Hematopoietic multipotent progenitor cell (in vitro differentiated cells): ENCODE measurements around the gene P4HA3. TPM values are rescaled to one million over a fixed set of nuclear protein-coding genes. Genes with fewer than 3 reads are reported as not detected.
A peak's percentile ranks its signal among the peaks of the same experiment; 100 is the strongest.

ENCODE experiments used
- DNase-seq, 3 donors: peaks; one replicate each; pipeline ENCODE4 v3.0.0-alpha.2; 2011 to 2015; ENCODE audit warnings: low read depth in 2 of 3, low spot score in 2 of 3
- total RNA-seq: library from RNA; depleted of rRNA; stranded (reverse); fragments of >200 nt; gene quantifications from one replicate; pipeline ENCODE4 v1.2.3, GENCODE V29; 2012

The P4HA3 gene
- total RNA-seq, 1 donor, result 0.27 TPM

DNA sequence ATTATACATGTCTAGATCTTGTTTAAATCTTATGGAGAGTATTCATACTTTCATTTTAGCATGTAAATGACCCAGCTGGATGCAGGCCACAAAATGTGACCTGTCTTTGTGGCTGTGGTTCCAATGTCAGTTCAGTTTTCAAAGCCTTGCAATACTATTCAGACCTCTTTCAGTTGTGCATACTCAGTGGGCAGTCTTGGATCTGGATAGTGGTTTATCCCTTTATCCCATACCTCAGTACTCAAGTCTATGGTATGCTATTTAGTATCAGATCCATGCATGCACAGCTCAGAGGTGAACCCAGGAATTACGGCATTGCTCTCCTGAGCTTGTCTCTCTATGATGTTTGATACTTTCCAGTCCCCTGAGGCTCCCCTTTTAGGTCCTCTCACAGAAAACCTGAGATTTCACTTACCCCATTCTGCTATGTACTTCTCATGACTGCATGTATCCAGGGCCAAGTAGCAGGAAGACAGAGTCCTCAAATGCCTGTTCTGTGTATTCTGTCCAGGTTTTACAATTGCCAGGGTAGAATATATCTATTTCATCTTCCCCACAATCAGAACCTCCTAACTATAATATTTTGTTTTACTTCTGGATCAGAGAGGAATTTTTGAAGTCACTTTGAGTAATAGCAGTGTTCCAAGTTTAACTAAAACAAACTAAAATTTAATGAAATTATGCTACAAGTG, 6.9 kb upstream of the P4HA3 start:
- DNase-seq, result no peak

DNA sequence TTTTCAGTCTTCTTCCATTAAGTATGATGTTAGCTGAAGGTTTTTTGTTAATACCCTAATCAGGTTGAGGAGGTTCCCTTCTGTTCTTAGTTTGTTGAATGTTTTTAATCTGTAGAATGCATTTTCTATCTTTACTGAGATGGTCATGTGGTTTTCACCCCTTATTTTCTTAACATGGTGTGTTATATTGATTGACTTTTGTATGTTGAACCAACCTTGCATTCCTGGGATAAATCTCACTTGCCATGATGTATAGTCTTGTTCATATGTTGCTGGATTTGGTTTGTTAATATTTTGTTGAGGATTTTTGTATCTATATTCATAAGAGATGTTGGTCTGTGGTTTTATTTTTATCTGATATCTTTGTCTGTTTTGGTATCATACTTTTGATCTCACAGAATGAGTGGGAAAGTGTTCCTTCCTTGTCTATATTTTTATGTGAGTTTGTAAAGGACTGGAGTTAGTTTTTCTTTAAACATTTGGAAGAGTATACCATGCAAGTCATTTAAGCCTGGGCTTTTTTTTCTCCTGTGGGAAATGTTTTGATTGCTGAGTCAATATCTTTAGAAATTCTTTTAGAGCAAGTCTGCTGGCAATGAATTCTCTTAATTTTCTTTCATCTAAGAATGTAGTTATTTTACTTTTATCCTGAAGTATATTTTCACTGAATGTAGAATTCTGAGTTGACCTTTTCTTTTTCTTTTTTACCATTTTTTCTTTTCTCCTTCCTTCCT, 5.5 kb upstream of the P4HA3 start:
- DNase-seq, result peak in 1 of 3 donors; percentile 23

DNA sequence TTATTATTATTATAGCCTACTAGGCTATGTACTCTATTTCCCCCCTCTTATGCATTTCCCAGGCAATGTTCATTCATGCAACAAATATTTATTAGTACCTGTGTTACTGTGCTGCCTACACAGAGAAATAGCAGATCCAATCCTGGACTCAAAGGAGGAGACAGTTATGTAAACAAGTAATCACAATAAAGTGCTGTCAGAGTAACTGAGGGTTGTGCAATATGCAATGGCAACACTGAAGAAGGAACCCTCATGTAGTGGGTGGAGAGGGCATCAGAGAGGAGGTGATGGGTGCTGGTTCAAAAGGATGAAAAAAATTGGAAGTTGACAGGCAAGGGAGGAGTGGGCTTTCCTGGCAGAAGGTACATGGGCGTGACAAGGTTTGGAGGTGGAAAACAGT, 886 bp upstream of the P4HA3 start:
- no peak for DNase-seq

DNA sequence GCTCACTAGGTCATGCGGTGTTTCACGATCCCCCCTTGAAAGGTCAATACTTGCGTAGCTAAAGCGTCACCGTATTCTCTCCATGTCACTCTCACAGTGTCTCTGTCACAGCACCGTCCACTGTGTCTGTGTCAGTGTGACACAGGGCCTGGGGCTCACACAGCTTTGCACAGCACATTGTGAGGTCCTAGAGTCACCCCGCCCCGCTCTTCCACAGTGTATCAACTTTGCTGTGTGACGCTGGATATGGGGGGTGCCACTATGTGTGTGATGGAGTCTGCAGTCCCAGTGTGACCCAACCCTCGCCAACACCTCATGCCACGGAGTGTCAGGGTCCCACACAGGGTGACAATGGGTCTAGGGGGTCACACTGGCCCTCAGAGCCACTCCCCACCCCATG, 583 bp downstream of the P4HA3 start:
- DNase-seq, result no peak

DNA sequence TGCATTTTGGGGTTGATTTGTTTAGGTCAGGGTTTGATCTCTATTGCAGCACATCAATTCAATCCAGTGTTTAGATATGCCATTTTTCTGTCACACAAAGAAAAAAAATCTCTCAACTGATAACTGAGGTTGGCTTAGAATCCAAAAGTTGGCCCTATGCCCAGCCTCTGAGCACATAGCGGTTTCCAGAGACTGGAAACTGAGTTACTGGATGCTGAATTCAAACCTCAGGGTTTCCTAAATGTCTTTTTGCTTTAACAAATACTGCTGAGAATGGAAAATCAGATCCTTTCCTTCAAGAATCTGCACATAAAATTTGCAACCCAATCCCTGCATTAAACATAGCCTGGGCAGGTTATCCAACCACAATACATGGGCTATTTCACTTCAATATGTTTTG, 4.0 kb downstream of the P4HA3 start:
- DNase-seq, result no peak

DNA sequence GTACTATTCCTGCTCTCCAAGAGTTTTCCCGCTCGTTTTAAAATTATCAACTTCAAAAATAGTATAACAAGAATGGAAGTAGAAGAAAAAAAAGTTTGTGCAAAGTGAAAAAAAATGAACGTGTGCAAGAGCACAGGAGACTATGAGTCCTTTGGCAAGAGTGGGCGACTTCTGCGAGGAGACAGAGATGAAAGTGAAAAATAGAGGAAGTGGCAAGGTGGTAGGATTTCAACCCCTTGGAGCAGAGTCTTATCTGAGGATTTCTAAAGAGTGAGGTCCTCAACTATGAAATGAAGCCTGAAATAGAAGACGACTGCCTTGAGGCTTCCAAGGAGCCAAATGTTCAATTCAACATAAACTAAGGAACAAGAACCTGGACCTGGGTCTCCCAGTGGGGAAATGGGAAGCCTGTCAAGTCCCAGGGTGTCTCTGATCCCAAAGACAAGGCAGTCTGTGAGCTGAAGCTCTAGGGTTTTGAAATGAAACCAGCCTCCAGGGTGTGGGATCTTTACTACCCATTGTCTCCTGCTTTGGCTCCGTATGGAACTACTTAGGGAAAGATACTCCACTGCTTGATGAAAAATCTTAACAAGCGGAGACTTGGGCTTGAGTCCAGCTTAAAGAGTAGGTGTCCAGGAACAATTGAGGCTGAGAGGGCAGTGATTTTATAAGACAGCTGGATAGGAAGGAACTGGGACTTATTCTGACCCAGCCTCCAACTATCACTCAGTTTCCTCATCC, 4.8 kb downstream of the P4HA3 start:
- DNase-seq, result peak in 1 of 3 donors; percentile 39

DNA sequence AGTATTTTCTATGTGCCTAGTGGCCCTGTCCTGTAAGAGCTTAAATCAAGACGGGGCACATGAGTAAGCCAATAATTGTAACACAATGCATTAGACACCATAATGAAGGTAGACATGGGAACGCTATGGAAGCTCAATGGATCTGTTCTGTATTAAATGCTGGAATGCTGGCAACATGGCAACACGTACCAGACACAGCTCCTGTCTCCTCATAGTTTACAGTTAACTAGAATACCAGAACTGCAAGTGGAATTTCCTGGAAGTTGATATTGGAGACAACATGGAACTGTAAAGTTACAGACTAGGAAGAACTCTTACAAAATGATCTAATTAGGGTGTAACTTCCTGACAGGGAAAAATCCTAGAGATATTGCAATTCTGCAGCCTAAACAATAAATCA, 12.4 kb downstream of the P4HA3 start:
- DNase-seq, result no peak

DNA sequence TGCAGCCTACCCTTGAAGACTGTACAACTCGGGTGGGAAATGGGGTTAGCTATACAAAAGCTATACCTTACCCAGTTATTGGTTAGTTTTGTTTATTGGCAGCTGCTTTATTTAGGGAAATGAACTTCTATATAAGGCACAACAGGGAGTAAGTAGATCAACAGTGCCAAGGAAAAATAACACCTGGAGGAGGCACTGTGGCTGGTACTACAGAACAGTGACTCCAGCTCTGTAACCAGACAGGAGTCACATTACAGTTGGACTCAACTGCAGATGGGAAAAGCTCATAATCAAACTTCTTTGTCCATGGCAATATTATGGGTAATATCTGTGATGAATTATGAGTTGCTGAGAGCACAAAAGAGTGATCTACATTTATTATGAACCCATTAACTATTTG, 14.0 kb downstream of the P4HA3 start:
- no peak for DNase-seq

DNA sequence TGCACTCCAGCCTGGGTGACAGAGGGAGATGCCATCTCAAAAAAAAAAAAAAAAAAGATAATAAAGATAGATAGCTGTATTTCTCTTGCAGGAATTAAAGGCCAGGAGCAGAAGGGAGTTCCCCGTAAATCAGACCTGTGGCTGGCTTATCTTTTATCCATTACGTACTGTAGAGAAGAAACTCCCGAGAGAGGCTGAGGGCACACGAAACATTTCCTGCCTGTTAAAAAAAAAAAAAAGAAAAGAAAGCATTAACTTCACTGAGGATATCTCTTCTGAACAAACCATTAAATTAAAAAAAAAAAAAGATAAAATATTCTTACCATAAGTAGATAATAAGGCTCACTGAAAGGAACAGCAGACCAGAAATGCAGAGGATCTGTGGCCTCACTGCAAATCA, 22.5 kb downstream of the P4HA3 start:
- DNase-seq, result no peak

DNA sequence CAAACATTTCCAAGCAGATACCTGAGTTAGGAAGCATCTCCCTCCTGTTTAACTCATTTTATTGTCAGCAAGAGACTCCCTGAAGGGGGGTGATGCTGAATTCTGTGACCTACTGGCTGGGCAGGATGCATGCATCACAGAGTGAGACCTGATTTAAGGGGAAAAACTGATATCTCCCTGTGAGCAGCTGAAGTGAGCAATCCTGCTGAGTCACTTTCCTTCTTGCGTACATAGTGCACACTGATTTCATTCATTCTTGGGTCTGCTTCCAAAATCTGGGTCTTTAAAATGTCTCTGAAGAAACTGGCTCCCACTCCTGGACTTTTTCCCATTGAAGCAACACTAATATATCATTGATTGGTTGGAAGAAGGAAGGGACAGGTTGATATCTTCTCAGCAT, 23.3 kb downstream of the P4HA3 start:
- peak in 2 of 3 donors; percentile 26 to 48 for DNase-seq

DNA sequence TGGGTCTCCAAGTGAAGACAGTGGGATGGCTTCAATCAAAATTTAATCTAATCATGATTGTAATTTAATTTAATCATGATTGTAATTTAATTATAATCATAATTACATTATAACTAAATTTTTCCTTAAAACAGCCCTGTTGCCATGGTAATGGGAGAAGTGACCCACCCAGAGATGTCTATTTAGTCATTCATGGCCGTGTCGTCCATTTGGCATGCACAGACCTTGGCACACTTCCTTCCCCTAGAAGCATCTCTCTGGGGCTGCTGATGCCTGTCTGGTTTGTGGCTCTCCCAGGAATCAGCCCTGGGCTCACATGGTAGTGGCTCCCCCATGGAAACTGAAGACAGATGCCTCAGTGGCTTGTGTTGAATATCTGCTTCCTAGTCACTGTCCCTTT, 27.0 kb downstream of the P4HA3 start:
- no peak for DNase-seq

DNA sequence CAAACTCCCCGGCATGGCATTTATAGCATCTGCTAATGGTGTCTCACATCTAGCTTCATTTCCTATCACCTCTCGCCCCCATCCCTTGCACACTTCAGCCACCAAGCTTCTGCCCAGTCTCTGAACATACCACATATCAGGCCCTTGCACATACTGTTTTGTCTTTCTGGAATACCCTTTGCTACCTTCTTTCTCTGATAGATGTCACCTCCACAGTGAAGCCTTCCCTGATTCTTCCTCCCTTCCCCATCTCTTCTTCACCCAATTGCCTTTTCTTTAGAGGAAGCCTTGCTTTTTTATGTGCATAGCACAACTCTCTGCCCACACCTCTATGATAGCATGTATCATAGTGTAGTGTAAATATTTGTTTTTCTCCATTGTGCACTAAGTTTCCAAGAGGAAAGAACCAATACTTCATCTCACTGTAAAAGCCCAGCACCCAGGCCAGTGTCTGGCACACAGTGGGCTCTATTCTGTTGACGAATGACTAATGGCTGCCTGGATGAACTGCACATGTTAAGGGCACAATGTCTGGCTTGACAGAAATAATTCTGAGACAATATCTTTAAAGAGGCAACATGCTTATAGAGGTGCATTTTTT, 27.8 kb downstream of the P4HA3 start:
- no peak for DNase-seq

DNA sequence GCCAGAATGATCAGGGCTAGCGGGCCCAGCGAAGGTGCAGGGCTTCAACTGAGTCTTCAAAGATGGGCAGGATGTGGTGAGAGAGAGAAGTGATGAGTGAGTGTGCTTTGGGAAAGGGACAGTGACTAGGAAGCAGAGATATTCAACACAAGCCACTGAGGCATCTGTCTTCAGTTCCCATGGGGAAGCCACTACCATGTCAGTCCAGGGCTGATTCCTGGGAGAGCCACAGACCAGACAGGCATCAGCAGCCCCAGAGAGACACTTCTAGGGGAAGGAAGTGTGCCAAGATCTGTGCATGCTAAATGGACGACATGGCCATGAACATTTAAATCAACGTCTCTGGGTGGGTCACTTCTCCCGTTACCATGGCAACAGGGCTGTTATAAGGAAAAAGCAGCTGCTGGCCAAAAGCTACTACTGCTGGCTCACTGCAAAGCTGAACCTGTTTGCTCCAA, 28.5 kb downstream of the P4HA3 start:
- no peak for DNase-seq

DNA sequence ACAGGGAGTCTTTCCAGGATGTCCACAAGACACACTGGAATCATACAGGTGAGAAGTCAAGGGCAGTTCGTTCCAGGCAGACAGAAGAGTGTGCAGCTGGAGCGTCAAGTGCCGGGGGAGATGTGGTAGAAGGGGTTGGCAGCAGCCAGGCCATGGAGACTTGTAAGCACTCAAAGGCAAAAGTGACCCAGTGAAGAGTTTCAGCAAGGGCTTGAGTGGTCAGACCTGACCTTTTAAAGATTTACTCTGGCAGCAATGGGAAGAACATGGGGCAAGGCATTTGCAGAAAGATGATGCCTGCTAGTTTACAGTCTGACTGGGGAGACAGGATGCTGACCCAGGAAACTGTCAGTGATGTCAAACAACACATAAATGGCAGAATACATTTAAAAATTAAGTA, 29.0 kb downstream of the P4HA3 start:
- DNase-seq, result no peak

DNA sequence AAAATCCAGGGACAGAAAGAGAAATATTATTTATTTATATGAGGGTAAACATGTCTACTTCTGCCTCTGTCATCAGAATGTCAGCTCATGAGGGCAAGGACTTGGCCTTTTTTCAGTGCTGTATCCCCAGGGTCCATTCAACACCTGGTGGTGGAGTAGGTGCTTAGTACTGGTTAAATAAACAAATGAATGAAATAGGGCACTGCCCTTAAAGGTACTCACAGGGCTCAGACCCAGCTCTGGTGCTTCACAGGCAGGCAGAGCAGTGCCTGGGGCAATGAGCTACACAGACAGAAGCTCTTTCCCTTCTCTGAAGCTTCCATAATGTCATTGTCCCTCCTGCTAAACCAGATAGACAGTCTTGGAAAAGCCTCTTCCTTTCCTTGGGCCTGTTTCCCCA, 30.9 kb downstream of the P4HA3 start:
- DNase-seq, result no peak

DNA sequence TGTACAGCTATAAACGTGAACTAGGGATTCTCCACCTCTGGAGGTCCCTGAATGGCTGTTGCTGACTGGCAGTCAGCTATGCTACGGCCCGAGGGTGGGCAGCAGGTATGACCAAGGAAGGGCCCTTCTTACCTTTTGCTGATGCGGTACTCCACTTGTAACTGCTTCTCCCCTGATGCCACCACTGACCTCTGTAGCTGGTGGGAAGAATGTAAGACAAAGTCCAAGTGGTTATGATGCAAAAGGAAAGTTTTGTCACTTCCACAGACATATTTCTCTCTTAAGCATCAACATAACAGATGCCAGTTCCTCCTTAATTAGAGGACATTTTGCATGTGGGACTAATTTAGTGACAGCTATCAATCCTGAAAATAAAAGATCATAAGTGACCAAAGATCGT, 32.2 kb downstream of the P4HA3 start:
- no peak for DNase-seq

DNA sequence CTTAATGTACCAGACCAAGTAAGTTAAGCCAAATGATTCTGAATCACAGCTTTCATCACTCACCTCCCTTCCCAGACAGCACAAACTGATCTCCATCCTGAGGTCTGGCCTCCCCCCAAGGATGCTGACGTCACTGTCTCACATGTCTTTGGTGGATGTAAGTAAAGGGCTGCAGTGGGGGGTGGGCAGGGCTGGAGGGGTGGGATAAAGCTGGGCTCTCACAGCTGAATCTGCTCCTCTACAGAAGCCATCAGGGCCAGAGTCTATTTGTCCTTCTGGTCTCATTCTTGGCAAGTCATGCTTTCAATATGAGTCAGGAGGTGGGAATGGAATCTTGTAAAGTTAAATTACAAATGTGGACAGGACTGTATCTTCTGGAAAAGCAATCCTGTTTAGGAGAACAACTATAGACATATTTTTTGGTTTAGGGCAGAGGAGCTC, 32.7 kb downstream of the P4HA3 start:
- no peak for DNase-seq

DNA sequence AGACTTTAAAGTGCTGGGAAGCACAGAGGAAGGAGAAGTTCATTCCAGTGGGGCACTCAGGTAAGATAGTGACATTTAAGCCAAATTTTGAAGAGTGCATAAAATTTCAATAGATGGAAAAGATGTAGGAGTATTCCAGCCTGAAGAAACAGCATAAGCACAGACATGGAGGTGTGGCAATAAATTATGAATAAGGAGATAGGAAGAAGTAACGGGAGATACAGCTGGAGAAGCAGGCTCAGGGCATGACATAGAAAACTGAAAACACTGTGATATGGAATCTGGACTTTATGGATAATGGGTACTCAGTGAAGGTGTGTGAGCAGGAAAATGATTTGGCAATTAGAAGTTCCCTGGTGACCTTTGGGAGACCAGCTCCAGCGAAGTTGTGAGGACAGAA, 33.3 kb downstream of the P4HA3 start:
- DNase-seq, result no peak

DNA sequence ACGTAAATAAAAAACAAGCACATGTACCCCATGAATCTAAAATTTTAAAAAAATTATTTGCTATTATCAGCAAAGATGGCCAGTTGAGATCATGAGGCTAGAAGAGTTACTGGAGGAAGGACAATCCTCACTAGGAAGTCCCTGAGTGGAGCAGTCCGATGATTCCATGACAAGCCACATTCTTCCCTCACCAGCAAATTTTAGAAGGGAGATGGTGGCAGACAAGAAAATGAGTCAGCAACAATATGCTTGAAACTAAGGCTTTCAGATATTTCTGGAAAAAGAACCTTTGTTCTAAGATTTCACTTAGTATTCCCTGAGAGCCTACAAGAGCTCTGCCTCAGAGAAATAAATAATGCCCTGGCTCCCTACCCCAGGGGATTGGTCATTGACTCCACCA, 34.9 kb downstream of the P4HA3 start:
- DNase-seq, result no peak

DNA sequence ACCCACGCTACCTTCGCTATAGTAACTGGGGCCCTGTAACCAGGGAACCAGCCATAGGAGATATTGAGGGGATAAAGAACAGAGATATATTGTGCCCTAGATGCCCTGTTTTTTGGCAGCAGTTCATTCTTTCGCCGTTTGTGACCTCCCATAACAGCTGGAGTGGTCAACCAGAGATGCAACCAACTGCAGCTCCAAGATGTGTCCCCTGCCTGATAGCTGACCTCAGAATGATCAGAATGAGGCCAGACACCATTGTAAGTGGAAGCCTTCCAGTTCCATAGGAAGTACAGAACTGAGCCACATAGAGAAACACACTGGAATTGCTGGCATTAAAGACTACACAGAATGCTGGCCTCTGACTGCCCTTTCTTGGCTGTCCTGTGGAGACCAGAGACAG, 39.2 kb downstream of the P4HA3 start:
- DNase-seq, result no peak

DNA sequence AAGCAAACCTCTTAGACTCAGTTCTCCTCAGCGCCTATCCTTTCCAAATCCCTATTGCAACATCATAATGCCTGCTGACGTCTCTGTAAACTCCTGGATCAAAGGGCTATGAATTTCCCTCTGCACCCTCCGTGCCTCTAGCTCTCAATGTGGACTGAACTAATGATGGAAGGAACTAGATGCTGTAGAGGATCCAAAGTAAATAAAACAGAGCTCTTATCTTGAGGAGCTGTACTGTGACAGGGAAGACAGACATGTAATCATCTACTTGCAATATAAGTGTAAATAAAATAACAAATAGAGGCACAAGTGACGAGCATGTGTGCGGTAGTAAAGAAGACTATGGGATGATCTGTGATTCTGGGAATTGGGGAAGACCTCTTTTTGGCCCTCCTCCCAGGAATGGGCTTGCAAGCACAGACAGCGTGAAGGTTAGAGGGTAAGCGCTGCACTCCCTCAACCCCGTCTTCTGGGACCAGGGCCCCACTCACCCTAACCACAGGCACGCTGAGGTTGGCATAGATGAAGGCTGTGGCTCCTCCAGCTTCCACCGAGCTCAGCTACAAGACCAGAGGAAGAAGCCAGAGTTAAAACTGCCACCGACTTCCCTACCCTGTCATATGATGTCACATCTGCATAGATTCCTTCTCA, 42.2 kb downstream of the P4HA3 start:
- peak in 1 of 3 donors; percentile 58 for DNase-seq
